SK-N-SH treated with all-trans-retinoic acid at 6 μM for 48 hours (cell line): ENCODE measurements around the gene RNF44.

ENCODE experiments used
- ATAC-seq: fragments of 200-7000 bp; cut with Tn5 transposase; 3 replicates; pipeline ENCODE4 v1.9.1; 2020; ENCODE audit warnings: mild to moderate bottlenecking, moderate library complexity
- ARNTL ChIP-seq: fragments of 450-650 bp; formaldehyde crosslinking; IDR thresholded peaks from 2 replicates; pipeline ENCODE4 v1.5.0; 2020; ENCODE audit warnings: low read depth, mild to moderate bottlenecking, moderate library complexity, borderline replicate concordance
- BACH2 ChIP-seq: fragments of 250-450 bp; sonication (Bioruptor Pico); IDR thresholded peaks from 2 replicates; pipeline ENCODE4 v1.9.0; 2021; ENCODE audit warnings: mild to moderate bottlenecking, borderline replicate concordance
- CSDC2 ChIP-seq: fragments of 250-450 bp; sonication (Bioruptor Pico); IDR thresholded peaks from 2 replicates; pipeline ENCODE4 v1.5.0; 2020; ENCODE audit warnings: mild to moderate bottlenecking, moderate library complexity
- CSRNP3 ChIP-seq: fragments of 250-450 bp; sonication (Bioruptor Pico); IDR thresholded peaks from 2 replicates; pipeline ENCODE4 v1.5.1; 2021; ENCODE audit warnings: mild to moderate bottlenecking, moderate library complexity
- ESRRG ChIP-seq: fragments of 250-450 bp; sonication (Bioruptor Pico); IDR thresholded peaks from 2 replicates; pipeline ENCODE4 v1.6.1; 2021; ENCODE audit warnings: mild to moderate bottlenecking
- GLIS3 ChIP-seq: fragments of 250-450 bp; sonication (Bioruptor Pico); IDR thresholded peaks from 2 replicates; pipeline ENCODE4 v1.5.0; 2020; ENCODE audit warnings: mild to moderate bottlenecking, moderate library complexity
- ISL1 ChIP-seq: fragments of 250-450 bp; sonication (Bioruptor Pico); IDR thresholded peaks from 2 replicates; pipeline ENCODE4 v2.1.2; 2022; ENCODE audit warnings: mild to moderate bottlenecking, moderate library complexity
- OSR1 ChIP-seq: fragments of 250-450 bp; sonication (Bioruptor Pico); IDR thresholded peaks from 2 replicates; pipeline ENCODE4 v1.8.0; 2022; ENCODE audit warnings: moderate library complexity, mild to moderate bottlenecking, inconsistent platforms
- PPARA ChIP-seq: fragments of 250-450 bp; sonication (Bioruptor Pico); IDR thresholded peaks from 2 replicates; pipeline ENCODE4 v1.5.0; 2020; ENCODE audit warnings: mild to moderate bottlenecking, borderline replicate concordance
- TCF4 ChIP-seq: fragments of 250-450 bp; sonication (Bioruptor Pico); IDR thresholded peaks from 2 replicates; pipeline ENCODE4 v1.8.0; 2021; ENCODE audit warnings: mild to moderate bottlenecking, moderate library complexity, borderline replicate concordance
- TSHZ2 ChIP-seq: fragments of 250-450 bp; sonication (Bioruptor Pico); IDR thresholded peaks from 2 replicates; pipeline ENCODE4 v1.5.0; 2020; ENCODE audit warnings: mild to moderate bottlenecking, moderate library complexity
- ZC3H10 ChIP-seq: fragments of 250-450 bp; sonication (Bioruptor Pico); IDR thresholded peaks from 2 replicates; pipeline ENCODE4 v1.5.1; 2021; ENCODE audit warnings: mild to moderate bottlenecking, moderate library complexity
- ZFP3 ChIP-seq: fragments of 250-450 bp; sonication (Bioruptor Pico); IDR thresholded peaks from 2 replicates; pipeline ENCODE4 v1.5.0; 2020; ENCODE audit warnings: mild to moderate bottlenecking, moderate library complexity
- ZNF565 ChIP-seq: fragments of 450-650 bp; formaldehyde crosslinking; conservative IDR thresholded peaks from 2 replicates; pipeline ENCODE4 v1.5.0; 2020; ENCODE audit warnings: low read depth, mild to moderate bottlenecking, moderate library complexity
- ZNF70 ChIP-seq: fragments of 450-650 bp; formaldehyde crosslinking; IDR thresholded peaks from 2 replicates; pipeline ENCODE4 v1.5.0; 2020; ENCODE audit warnings: mild to moderate bottlenecking, moderate library complexity
- ZNF8 ChIP-seq: fragments of 450-650 bp; formaldehyde crosslinking; IDR thresholded peaks from 2 replicates; pipeline ENCODE4 v1.5.0; 2020; ENCODE audit warnings: mild to moderate bottlenecking, moderate library complexity
- TF ChIP-seq, protein P1 (sequence below): fragments of 250-450 bp; sonication (Bioruptor Pico); IDR thresholded peaks from 2 replicates; pipeline ENCODE4 v1.8.0; 2020; ENCODE audit warnings: mild to moderate bottlenecking, moderate library complexity, borderline replicate concordance

The RNF44 gene

GRCh38 chr5:176536902-176537553 is at the start of gene RNF44:
Gene RNF44, minus strand, starts transcription at chr5:176537402. Its CDS starts 4,930 bp downstream, at chr5:176532472.
- 0 out of 2 replicates have a peak, but pooled peaks have one; percentile 26 for TF ChIP-seq GLIS3 (CRISPR knock-in tag)
- TF ChIP-seq ZNF8 (CRISPR knock-in tag), result no peak
- no peak for TF ChIP-seq OSR1 (CRISPR knock-in tag)
- TF ChIP-seq TCF4 (CRISPR knock-in tag), result no peak
- TF ChIP-seq, protein P1, sequence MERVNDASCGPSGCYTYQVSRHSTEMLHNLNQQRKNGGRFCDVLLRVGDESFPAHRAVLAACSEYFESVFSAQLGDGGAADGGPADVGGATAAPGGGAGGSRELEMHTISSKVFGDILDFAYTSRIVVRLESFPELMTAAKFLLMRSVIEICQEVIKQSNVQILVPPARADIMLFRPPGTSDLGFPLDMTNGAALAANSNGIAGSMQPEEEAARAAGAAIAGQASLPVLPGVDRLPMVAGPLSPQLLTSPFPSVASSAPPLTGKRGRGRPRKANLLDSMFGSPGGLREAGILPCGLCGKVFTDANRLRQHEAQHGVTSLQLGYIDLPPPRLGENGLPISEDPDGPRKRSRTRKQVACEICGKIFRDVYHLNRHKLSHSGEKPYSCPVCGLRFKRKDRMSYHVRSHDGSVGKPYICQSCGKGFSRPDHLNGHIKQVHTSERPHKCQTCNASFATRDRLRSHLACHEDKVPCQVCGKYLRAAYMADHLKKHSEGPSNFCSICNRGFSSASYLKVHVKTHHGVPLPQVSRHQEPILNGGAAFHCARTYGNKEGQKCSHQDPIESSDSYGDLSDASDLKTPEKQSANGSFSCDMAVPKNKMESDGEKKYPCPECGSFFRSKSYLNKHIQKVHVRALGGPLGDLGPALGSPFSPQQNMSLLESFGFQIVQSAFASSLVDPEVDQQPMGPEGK (CRISPR knock-in tag), result peak; percentile 40; the same call in 1 of the 2 replicates
- peak; percentile 82 for ATAC-seq

- no peak for ATAC-seq
- TF ChIP-seq TSHZ2 (CRISPR knock-in tag), result no peak
- no peak for TF ChIP-seq PPARA (CRISPR knock-in tag)
- no peak for TF ChIP-seq OSR1 (CRISPR knock-in tag)
- no peak for TF ChIP-seq ZNF565 (CRISPR knock-in tag)
- no peak for TF ChIP-seq CSRNP3 (CRISPR knock-in tag)
- no peak for TF ChIP-seq ARNTL (CRISPR knock-in tag)
- no peak for TF ChIP-seq ISL1 (CRISPR knock-in tag)
- no peak for TF ChIP-seq ESRRG (CRISPR knock-in tag)
- no peak for TF ChIP-seq ZC3H10
- no peak for TF ChIP-seq ZNF8 (CRISPR knock-in tag)
- TF ChIP-seq CSDC2 (CRISPR knock-in tag), result no peak
- TF ChIP-seq BACH2 (CRISPR knock-in tag), result no peak
Observed at GRCh38 chr5:176583076-176583475, 45.9 kb upstream of the RNF44 start.

- TF ChIP-seq CSRNP3 (CRISPR knock-in tag) (no peak), BACH2 (CRISPR knock-in tag) (no peak), OSR1 (CRISPR knock-in tag) (no peak), ARNTL (CRISPR knock-in tag) (no peak), ZFP3 (CRISPR knock-in tag) (no peak), TSHZ2 (CRISPR knock-in tag) (no peak), ZNF70 (no peak), ESRRG (CRISPR knock-in tag) (no peak), CSDC2 (CRISPR knock-in tag) (no peak)
- no peak for ATAC-seq
Observed at GRCh38 chr5:176581361-176581760, 44.2 kb upstream of the RNF44 start.
